Ovary (tissue), 3 donors: ENCODE measurements around the gene LIPG.

Experiments used
- CTCF ChIP-seq, 3 donors: fragments of 450-650 bp in 2 of 3; fragments of 200-600 bp in 1 of 3; IDR thresholded peaks; one replicate each; pipeline versions ENCODE4 v1.5.1 to v1.8.0; 2016 to 2022; ENCODE audit warnings: antibody characterized with exemption in 3 of 3, mild to moderate bottlenecking in 1 of 3
- EP300 ChIP-seq: sonication (generic); formaldehyde crosslinking; IDR thresholded peaks from one replicate; pipeline ENCODE4 v1.6.1; 2017; ENCODE audit warnings: antibody characterized with exemption
- POLR2A ChIP-seq: fragments of 450-650 bp; IDR thresholded peaks from one replicate; pipeline ENCODE4 v1.6.1; 2017; ENCODE audit warnings: antibody characterized with exemption, mild to moderate bottlenecking, moderate library complexity
- donor health status: DM: no; HTN: no; CAD: no.

GRCh38 chr18:49623571-49623970, 61.7 kb downstream of the LIPG start:
- TF ChIP-seq CTCF (IDR thresholded peaks at IDR 0.05) (no peak), POLR2A (no peak), EP300 (no peak)
